ENCODE data around the gene OR9Q2.

OR9Q2 gene

GRCh38 chr11:58177409-58178054 is 11.3 kb upstream of the OR9Q2 start:
- no peak overlapping the region for H3K4me3 ChIP-seq (ENCODE audit: low read length, poor library complexity, severe bottlenecking)
- H3K79me2 ChIP-seq (ENCODE audit: insufficient read depth, low read length), result no peaks in the 10 kb centered on the region
- no peak overlapping the region for H3K9ac ChIP-seq (ENCODE audit: low read depth, low read length, poor library complexity, severe bottlenecking)
- TF ChIP-seq EZH2phosphoT487 (IDR thresholded peaks at IDR 0.05; ENCODE audit: borderline replicate concordance), result no peak
- no peak for TF ChIP-seq CTCF (conservative IDR thresholded peaks at IDR 0.05; ENCODE audit: low read length)
- no peaks in the 10 kb centered on the region for H3F3A ChIP-seq (ENCODE audit: low read depth)
- H4K20me1 ChIP-seq (ENCODE audit: insufficient read depth, low read length, poor library complexity, severe bottlenecking), result no peaks in the 10 kb centered on the region
- H3K4me2 ChIP-seq (ENCODE audit: low read depth, low read length, poor library complexity, severe bottlenecking), result no peak overlapping the region
- no peaks in the 10 kb centered on the region for H3K4me1 ChIP-seq (ENCODE audit: insufficient read depth, low read length, poor library complexity, severe bottlenecking)
- H3K9me3 ChIP-seq (ENCODE audit: insufficient read depth, low read depth, low read length), result no peaks in the 10 kb centered on the region
- H2AFZ ChIP-seq (ENCODE audit: low read length), result no peak overlapping the region
- no peaks in the 10 kb centered on the region for H3K36me3 ChIP-seq (ENCODE audit: insufficient read depth, low read length)
- no peaks in the 10 kb centered on the region for H3K27me3 ChIP-seq (ENCODE audit: insufficient read depth, low read length, poor library complexity, severe bottlenecking)
- H3K9me2 ChIP-seq (replicated peaks; ENCODE audit: low read depth, low read length), result no peaks in the 10 kb centered on the region

- H3F3A ChIP-seq (ENCODE audit: low read depth), result no peaks in the 10 kb centered on the region
- no peak overlapping the region for H2AFZ ChIP-seq (ENCODE audit: low read length)
- H3K4me3 ChIP-seq (ENCODE audit: low read length, poor library complexity, severe bottlenecking), result no peak overlapping the region
- no peaks in the 10 kb centered on the region for H3K27me3 ChIP-seq (ENCODE audit: insufficient read depth, low read length, poor library complexity, severe bottlenecking)
- no peaks in the 10 kb centered on the region for H4K20me1 ChIP-seq (ENCODE audit: insufficient read depth, low read length, poor library complexity, severe bottlenecking)
- no peak overlapping the region for H3K9ac ChIP-seq (ENCODE audit: low read depth, low read length, poor library complexity, severe bottlenecking)
- no peaks in the 10 kb centered on the region for H3K4me1 ChIP-seq (ENCODE audit: insufficient read depth, low read length, poor library complexity, severe bottlenecking)
- no peaks in the 10 kb centered on the region for H3K9me3 ChIP-seq (ENCODE audit: insufficient read depth, low read depth, low read length)
- no peaks in the 10 kb centered on the region for H3K79me2 ChIP-seq (ENCODE audit: insufficient read depth, low read length)
- H3K4me2 ChIP-seq (ENCODE audit: low read depth, low read length, poor library complexity, severe bottlenecking), result no peak overlapping the region
- H3K36me3 ChIP-seq (ENCODE audit: insufficient read depth, low read length), result no peaks in the 10 kb centered on the region
- H3K9me2 ChIP-seq (replicated peaks; ENCODE audit: low read depth, low read length), result no peaks in the 10 kb centered on the region
- no peak for TF ChIP-seq EZH2phosphoT487 (IDR thresholded peaks at IDR 0.05; ENCODE audit: borderline replicate concordance)
- no peak for TF ChIP-seq CTCF (conservative IDR thresholded peaks at IDR 0.05; ENCODE audit: low read length)
These were observed 10.4 kb upstream of the OR9Q2 start for GRCh38 chr11:58178444-58178843.

GRCh38 chr11:58179648-58180047 is 9.2 kb upstream of the OR9Q2 start:
- Histone ChIP-seq H2AFZ (ENCODE audit: low read length) (no peak overlapping the region), H3K9me3 (ENCODE audit: insufficient read depth, low read depth, low read length) (no peaks in the 10 kb centered on the region), H3K79me2 (ENCODE audit: insufficient read depth, low read length) (no peaks in the 10 kb centered on the region), H3K4me1 (ENCODE audit: insufficient read depth, low read length, poor library complexity, severe bottlenecking) (no peaks in the 10 kb centered on the region), H3K9ac (ENCODE audit: low read depth, low read length, poor library complexity, severe bottlenecking) (no peak overlapping the region), H3K27me3 (ENCODE audit: insufficient read depth, low read length, poor library complexity, severe bottlenecking) (no peaks in the 10 kb centered on the region), H4K20me1 (ENCODE audit: insufficient read depth, low read length, poor library complexity, severe bottlenecking) (no peaks in the 10 kb centered on the region), H3K9me2 (replicated peaks; ENCODE audit: low read depth, low read length) (no peaks in the 10 kb centered on the region), H3F3A (ENCODE audit: low read depth) (no peaks in the 10 kb centered on the region), H3K4me3 (ENCODE audit: low read length, poor library complexity, severe bottlenecking) (no peak overlapping the region), H3K4me2 (ENCODE audit: low read depth, low read length, poor library complexity, severe bottlenecking) (no peak overlapping the region), H3K36me3 (ENCODE audit: insufficient read depth, low read length) (no peaks in the 10 kb centered on the region)
- TF ChIP-seq EZH2phosphoT487 (IDR thresholded peaks at IDR 0.05; ENCODE audit: borderline replicate concordance) (no peak), CTCF (conservative IDR thresholded peaks at IDR 0.05; ENCODE audit: low read length) (no peak)
